GM23248 (cell line): ENCODE data around the gene STOM.

ENCODE experiments used
- EZH2 ChIP-seq: fragments of 200-600 bp; sonication (generic); IDR thresholded peaks from 2 replicates; pipeline ENCODE4 v1.6.1; 2018; ENCODE audit warnings: antibody characterized with exemption, mild to moderate bottlenecking; ENCODE audit not compliant: insufficient read depth, poor library complexity, severe bottlenecking
- EZH2phosphoT487 ChIP-seq: fragments of 200-600 bp; sonication (generic); IDR thresholded peaks from 2 replicates; pipeline ENCODE4 v1.6.1; 2018; ENCODE audit warnings: antibody characterized with exemption, moderate library complexity, mild to moderate bottlenecking, low read depth; ENCODE audit not compliant: insufficient read depth

- TF ChIP-seq EZH2 (no peak), EZH2phosphoT487 (no peak)
Measured at GRCh38 chr9:121383715-121384114, 13.7 kb upstream of the STOM start.
